ENCODE results near the gene SMAD3.

DNA sequence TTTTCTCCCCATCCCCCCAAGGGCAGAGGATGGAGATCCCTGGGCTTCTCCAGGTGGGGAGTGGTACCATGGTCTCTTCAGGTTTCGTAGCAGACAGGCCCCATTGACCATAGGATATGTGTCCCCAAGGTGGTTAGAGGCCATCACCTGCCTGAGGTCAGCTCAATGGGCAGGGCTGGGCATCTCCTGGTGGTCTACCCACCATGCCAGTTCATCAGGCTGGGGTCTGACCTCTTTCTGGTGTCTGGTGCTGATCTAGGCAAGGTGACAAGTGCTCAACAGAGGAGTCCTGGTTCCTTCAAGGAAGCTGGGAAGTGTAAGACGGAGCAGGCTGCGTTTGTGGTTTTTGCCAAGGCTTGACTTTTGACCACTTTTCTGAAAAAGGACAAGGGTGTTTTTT, 71.4 kb downstream of the SMAD3 start:
- TF ChIP-seq, protein P1, sequence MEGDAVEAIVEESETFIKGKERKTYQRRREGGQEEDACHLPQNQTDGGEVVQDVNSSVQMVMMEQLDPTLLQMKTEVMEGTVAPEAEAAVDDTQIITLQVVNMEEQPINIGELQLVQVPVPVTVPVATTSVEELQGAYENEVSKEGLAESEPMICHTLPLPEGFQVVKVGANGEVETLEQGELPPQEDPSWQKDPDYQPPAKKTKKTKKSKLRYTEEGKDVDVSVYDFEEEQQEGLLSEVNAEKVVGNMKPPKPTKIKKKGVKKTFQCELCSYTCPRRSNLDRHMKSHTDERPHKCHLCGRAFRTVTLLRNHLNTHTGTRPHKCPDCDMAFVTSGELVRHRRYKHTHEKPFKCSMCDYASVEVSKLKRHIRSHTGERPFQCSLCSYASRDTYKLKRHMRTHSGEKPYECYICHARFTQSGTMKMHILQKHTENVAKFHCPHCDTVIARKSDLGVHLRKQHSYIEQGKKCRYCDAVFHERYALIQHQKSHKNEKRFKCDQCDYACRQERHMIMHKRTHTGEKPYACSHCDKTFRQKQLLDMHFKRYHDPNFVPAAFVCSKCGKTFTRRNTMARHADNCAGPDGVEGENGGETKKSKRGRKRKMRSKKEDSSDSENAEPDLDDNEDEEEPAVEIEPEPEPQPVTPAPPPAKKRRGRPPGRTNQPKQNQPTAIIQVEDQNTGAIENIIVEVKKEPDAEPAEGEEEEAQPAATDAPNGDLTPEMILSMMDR (IDR thresholded peaks at IDR 0.05; ENCODE audit: poor library complexity, severe bottlenecking) = no peak
- TF ChIP-seq, protein P2, sequence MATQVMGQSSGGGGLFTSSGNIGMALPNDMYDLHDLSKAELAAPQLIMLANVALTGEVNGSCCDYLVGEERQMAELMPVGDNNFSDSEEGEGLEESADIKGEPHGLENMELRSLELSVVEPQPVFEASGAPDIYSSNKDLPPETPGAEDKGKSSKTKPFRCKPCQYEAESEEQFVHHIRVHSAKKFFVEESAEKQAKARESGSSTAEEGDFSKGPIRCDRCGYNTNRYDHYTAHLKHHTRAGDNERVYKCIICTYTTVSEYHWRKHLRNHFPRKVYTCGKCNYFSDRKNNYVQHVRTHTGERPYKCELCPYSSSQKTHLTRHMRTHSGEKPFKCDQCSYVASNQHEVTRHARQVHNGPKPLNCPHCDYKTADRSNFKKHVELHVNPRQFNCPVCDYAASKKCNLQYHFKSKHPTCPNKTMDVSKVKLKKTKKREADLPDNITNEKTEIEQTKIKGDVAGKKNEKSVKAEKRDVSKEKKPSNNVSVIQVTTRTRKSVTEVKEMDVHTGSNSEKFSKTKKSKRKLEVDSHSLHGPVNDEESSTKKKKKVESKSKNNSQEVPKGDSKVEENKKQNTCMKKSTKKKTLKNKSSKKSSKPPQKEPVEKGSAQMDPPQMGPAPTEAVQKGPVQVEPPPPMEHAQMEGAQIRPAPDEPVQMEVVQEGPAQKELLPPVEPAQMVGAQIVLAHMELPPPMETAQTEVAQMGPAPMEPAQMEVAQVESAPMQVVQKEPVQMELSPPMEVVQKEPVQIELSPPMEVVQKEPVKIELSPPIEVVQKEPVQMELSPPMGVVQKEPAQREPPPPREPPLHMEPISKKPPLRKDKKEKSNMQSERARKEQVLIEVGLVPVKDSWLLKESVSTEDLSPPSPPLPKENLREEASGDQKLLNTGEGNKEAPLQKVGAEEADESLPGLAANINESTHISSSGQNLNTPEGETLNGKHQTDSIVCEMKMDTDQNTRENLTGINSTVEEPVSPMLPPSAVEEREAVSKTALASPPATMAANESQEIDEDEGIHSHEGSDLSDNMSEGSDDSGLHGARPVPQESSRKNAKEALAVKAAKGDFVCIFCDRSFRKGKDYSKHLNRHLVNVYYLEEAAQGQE (IDR thresholded peaks at IDR 0.05; ENCODE audit: borderline replicate concordance) = no peak
- TF ChIP-seq POLR2AphosphoS5 (IDR thresholded peaks at IDR 0.05) (no peak), EZH2 (IDR thresholded peaks at IDR 0.05; ENCODE audit: borderline replicate concordance, insufficient read depth, low read length, poor library complexity, severe bottlenecking) (no peak), MXI1 (conservative IDR thresholded peaks at IDR 0.05; ENCODE audit: poor library complexity, severe bottlenecking) (no peak), SMC3 (conservative IDR thresholded peaks at IDR 0.05; ENCODE audit: poor library complexity) (no peak), TAF1 (IDR thresholded peaks at IDR 0.05; ENCODE audit: low read depth) (no peak), EP300 (conservative IDR thresholded peaks at IDR 0.05; ENCODE audit: poor library complexity, severe bottlenecking) (no peak)

Data from neural cell (in vitro differentiated cells).